ENCODE data around the gene CTBP2. TPM values are rescaled to one million over a fixed set of nuclear protein-coding genes. Genes with fewer than 3 reads are reported as not detected.
"Not testable (repeated sequence)": the region's sequence is repeated elsewhere in the genome, so short reads cannot be mapped to it uniquely, and the experiment has no call there.

Gene CTBP2
- total RNA-seq, 1 donor from 2014 or later: 123 TPM

- H3K4me3 ChIP-seq (ENCODE audit: low read depth, low read length): no peak overlapping the region
- FAIRE-seq: no peak
- no peaks in the 10 kb centered on the region for H3K36me3 ChIP-seq (ENCODE audit: control insufficient read depth, insufficient read depth, low read length)
- no peaks in the 10 kb centered on the region for H3K27me3 ChIP-seq (ENCODE audit: control insufficient read depth, insufficient read depth, low read length)
- TF ChIP-seq, protein P1, sequence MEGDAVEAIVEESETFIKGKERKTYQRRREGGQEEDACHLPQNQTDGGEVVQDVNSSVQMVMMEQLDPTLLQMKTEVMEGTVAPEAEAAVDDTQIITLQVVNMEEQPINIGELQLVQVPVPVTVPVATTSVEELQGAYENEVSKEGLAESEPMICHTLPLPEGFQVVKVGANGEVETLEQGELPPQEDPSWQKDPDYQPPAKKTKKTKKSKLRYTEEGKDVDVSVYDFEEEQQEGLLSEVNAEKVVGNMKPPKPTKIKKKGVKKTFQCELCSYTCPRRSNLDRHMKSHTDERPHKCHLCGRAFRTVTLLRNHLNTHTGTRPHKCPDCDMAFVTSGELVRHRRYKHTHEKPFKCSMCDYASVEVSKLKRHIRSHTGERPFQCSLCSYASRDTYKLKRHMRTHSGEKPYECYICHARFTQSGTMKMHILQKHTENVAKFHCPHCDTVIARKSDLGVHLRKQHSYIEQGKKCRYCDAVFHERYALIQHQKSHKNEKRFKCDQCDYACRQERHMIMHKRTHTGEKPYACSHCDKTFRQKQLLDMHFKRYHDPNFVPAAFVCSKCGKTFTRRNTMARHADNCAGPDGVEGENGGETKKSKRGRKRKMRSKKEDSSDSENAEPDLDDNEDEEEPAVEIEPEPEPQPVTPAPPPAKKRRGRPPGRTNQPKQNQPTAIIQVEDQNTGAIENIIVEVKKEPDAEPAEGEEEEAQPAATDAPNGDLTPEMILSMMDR (IDR thresholded peaks at IDR 0.05; ENCODE audit: insufficient read depth, low read length, severe bottlenecking): no peak
- DNase-seq (ENCODE audit: low read depth): no peak
These were observed 3.4 kb upstream of the CTBP2 start for GRCh38 chr10:125163803-125164202.

- not testable (repeated sequence) for FAIRE-seq; H3K36me3 ChIP-seq (ENCODE audit: control insufficient read depth, insufficient read depth, low read length); H3K27me3 ChIP-seq (ENCODE audit: control insufficient read depth, insufficient read depth, low read length); H3K4me3 ChIP-seq (ENCODE audit: low read depth, low read length); DNase-seq (ENCODE audit: low read depth)
These were observed 2.9 kb upstream of the CTBP2 start for GRCh38 chr10:125163312-125163711.

DNA sequence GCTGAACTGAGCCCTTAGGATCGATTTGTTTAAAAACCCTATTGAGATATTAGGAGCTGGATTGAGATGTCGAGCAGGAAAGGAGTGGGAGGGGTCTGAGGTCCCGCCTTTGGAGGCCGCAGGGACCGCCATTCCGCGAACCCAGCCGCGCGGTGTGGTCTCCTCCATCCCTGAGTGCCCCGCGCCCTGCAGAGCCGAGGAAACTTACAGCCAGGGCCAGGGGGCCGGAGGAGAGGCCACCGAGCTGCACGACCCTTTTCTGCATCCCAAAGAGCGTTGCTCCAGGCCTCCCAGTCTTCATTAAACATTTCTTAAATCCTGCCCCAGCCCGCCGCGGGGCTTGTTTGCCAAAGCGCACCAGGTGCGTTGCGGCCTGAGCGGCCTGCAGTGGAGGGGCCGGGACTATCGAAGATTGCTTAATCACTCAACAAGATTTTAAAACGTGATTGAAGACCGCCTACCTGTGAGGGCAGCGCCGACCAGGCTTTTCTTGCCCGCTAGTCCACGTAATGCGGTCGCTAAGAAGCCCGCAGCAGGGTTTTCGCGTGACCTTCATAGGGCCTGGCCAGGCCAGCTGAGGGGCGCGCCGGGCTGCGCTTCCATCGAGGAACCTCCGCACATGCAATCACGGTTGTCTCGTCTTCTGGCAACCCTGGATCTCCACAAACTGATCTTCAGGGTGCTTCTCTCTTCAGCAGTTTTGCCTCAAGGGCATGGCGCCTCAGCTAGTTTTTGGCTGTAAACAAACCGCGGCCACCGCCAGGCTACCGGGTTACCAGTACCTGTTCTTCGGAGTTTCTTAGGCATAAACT, 2.0 kb upstream of the CTBP2 start:
- no peaks in the 10 kb centered on the region for H3K36me3 ChIP-seq (ENCODE audit: control insufficient read depth, insufficient read depth, low read length)
- DNase-seq (ENCODE audit: low read depth): no peak
- peak overlapping the region; percentile 75 for H3K4me3 ChIP-seq (ENCODE audit: low read depth, low read length)

DNA sequence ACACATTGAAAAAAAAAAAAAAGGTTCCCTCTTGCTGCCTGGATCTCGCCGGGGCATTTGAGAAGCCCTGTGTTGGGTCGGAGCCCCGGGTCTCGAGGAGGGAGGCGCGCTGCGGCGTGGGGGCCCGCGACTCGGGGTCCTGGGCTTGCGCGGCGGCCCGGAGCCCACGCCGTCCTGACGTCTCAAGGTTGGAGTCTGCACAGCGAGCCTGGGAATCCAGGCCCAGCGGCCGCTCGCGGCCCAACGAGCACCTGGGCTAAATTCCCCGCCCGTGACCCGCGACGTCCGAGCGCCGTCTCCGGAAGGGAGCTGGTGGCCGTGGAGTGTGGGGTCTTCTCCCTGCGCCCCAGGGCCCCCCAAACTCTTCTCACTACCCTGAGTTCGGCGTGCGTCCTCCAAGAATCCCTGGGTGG, 1.4 kb upstream of the CTBP2 start:
- no peak for DNase-seq (ENCODE audit: low read depth)
- H3K36me3 ChIP-seq (ENCODE audit: control insufficient read depth, insufficient read depth, low read length): no peaks in the 10 kb centered on the region
- peak overlapping the region; percentile 75 for H3K4me3 ChIP-seq (ENCODE audit: low read depth, low read length)
- TF ChIP-seq, protein P1 (IDR thresholded peaks at IDR 0.05; ENCODE audit: insufficient read depth, low read length, severe bottlenecking): no peak
- no peak for FAIRE-seq
- no peaks in the 10 kb centered on the region for H3K27me3 ChIP-seq (ENCODE audit: control insufficient read depth, insufficient read depth, low read length)

More for the DNA sequence above, 2.0 kb upstream of the CTBP2 start:
- TF ChIP-seq, protein P1 (IDR thresholded peaks at IDR 0.05; ENCODE audit: insufficient read depth, low read length, severe bottlenecking): no peak
- no peak for FAIRE-seq
- H3K27me3 ChIP-seq (ENCODE audit: control insufficient read depth, insufficient read depth, low read length): no peaks in the 10 kb centered on the region

DNA sequence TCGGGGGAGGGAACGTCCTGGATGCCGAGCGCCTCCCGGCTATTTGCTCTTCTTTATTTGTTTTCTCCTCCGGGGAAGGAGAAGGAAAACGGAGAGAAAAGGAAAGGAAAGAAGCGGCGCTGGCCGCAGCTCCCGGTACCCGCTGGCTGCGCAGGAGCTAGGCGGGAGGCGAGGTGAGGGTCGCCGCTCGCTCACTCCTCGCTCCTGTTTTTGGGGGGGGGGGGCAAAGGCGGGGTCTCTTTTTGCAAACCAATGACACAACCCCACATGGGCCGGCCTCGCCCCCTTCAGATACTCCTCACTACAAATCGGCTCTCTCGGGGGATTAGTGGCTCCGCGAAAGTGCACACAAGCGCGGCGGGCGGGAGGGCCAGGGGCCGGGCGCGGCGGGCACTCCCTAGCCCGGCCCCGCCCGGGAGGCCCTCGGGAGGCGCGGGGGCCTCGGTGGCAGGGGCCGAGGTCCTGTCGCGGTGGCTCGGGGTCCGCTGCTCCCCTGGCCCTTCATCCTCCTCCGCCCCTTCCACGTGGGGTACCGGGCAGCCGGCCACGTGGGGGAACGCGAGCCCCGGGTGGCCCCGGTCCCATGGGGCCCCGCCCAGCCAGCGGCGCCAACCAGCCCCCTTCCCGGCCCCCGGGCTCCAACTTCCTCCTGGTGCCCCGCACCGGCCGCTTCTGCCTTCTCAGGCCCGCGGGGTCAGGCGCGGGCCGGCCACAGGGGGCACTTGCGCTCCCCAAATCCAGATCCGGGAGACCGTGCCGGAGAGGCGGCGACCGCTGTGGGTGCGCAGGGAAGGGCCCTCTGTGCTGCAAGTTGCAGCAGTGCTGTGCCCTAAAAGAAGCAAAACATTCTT, 718 bp upstream of the CTBP2 start:
- Histone ChIP-seq H3K36me3 (ENCODE audit: control insufficient read depth, insufficient read depth, low read length) (no peaks in the 10 kb centered on the region), H3K27me3 (ENCODE audit: control insufficient read depth, insufficient read depth, low read length) (no peaks in the 10 kb centered on the region), H3K4me3 (ENCODE audit: low read depth, low read length) (peak overlapping the region; percentile 75)
- TF ChIP-seq, protein P1 (IDR thresholded peaks at IDR 0.05; ENCODE audit: insufficient read depth, low read length, severe bottlenecking): peak; percentile 55
- FAIRE-seq (no peak), DNase-seq (ENCODE audit: low read depth) (peak; percentile 69)

GRCh38 chr10:125159486-125159931, 854 bp downstream of the CTBP2 start:
- DNase-seq (ENCODE audit: low read depth) (no peak), FAIRE-seq (no peak)
- Histone ChIP-seq H3K27me3 (ENCODE audit: control insufficient read depth, insufficient read depth, low read length) (no peaks in the 10 kb centered on the region), H3K36me3 (ENCODE audit: control insufficient read depth, insufficient read depth, low read length) (no peaks in the 10 kb centered on the region), H3K4me3 (ENCODE audit: low read depth, low read length) (peak overlapping the region; percentile 75)
- TF ChIP-seq, protein P1 (IDR thresholded peaks at IDR 0.05; ENCODE audit: insufficient read depth, low read length, severe bottlenecking): no peak
